Astrocyte of the spinal cord (primary cell): ENCODE results near the gene SNCA.

ENCODE experiments used
- DNase-seq: peaks from one replicate; pipeline ENCODE4 v3.0.0; 2011; ENCODE audit warnings: low read depth, low spot score
- H3K4me3 ChIP-seq: 2 replicates; pipeline ENCODE4 v1.5.1; 2011; ENCODE audit warnings: low read depth, mild to moderate bottlenecking, low read length, moderate library complexity
- CTCF ChIP-seq: IDR thresholded peaks from 2 replicates; pipeline ENCODE4 v1.5.1; 2012; ENCODE audit warnings: low read depth, mild to moderate bottlenecking, low read length, inconsistent platforms
- in situ Hi-C: cut with HindIII; loops from 2 replicates; pipeline ENCODE4 v1.10.0; 2017; ENCODE audit warnings: low sequenced_read_pairs

Gene SNCA

GRCh38 chr4:89803915-89804314, 33.0 kb downstream of the SNCA start:
- TF ChIP-seq CTCF, result no peak
- in situ Hi-C loops, result no loop called here
- no peak overlapping the region for H3K4me3 ChIP-seq

GRCh38 chr4:89803036-89803435, 33.9 kb downstream of the SNCA start:
- no peak overlapping the region for H3K4me3 ChIP-seq
- no peak for TF ChIP-seq CTCF
- in situ Hi-C loops, result no loop called here
- DNase-seq, result no peak

More at GRCh38 chr4:89803915-89804314, 33.0 kb downstream of the SNCA start:
- DNase-seq, result no peak

- no peak for TF ChIP-seq CTCF
- in situ Hi-C loops, result no loop called here
- DNase-seq, result peak; percentile 76
- H3K4me3 ChIP-seq, result no peak overlapping the region
Observed at GRCh38 chr4:89800527-89801103, 36.3 kb downstream of the SNCA start.

GRCh38 chr4:89800012-89800516, 36.9 kb downstream of the SNCA start:
- in situ Hi-C loops, result no loop called here
- no peak overlapping the region for H3K4me3 ChIP-seq
- TF ChIP-seq CTCF, result no peak
- DNase-seq, result peak; percentile 76

- no peak for DNase-seq
- in situ Hi-C loops, result no loop called here
- TF ChIP-seq CTCF, result no peak
- no peak overlapping the region for H3K4me3 ChIP-seq
Observed at GRCh38 chr4:89799071-89799470, 37.9 kb downstream of the SNCA start.

- DNase-seq, result peak; percentile 82
- TF ChIP-seq CTCF, result no peak
- in situ Hi-C loops, result no loop called here
- no peak overlapping the region for H3K4me3 ChIP-seq
Observed at GRCh38 chr4:89797117-89797516, 39.8 kb downstream of the SNCA start.
